Activated T-cell treated with anti-CD3 and anti-CD28 coated beads, Interleukin-2, amount 50 U/mL, for 48 hours (primary cell): Measurements from ENCODE around the gene MYO15B.
"Not testable (repeated sequence)": the region's sequence is repeated elsewhere in the genome, so short reads cannot be mapped to it uniquely, and the experiment has no call there.

Source experiments
- DNase-seq, 2 experiments: peaks; one replicate each; pipeline ENCODE4 v3.0.0-alpha.2; 2020

Gene MYO15B

GRCh38 chr17:75627094-75627493 lies 39.5 kb downstream of the MYO15B start:
- no peak for DNase-seq

DNA sequence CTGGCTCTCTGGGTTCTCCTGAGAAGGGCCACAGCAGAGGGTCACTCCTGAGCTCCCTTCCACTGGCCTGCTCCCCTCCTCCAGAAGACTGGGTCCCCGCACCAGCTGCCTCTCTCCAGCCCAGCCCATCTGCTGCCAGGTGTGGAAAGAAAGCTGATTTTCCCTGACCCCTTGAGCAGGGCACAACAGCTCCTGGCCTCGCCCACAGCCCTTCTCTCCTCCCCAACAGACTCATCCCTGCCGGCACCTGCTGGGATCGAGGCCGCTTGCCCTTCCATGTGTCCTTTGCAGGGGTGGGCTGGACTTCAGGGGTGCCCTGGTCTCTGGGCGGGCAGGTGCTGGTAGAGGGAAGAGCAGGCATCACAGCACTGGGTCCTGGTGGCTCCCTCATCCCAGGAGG lies 40.8 kb downstream of the MYO15B start:
- no peak for DNase-seq

DNA sequence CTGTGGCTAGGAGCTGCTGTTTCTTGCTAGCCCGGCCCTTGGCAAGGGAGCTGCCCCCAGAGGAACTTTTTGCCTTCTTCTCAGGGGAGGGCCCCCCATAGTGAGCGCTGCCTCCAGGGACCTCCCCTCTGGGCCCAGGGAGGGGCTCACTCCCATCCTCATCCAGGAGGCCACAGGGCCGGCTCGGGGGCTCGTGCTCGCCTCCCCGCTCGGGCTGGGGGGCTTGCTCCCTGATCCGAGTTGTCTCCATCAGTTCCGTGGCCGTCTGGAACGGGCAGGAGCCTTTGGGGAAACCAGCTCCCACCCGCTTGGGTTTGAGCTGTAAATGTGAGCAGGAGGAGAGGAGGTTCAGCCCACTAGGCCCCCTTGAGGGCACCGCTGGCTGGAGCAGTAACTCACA lies 41.6 kb downstream of the MYO15B start:
- no peak for DNase-seq

GRCh38 chr17:75630071-75630917 lies 42.7 kb downstream of the MYO15B start:
- no peak for DNase-seq

GRCh38 chr17:75631353-75631752 lies 43.8 kb downstream of the MYO15B start:
- DNase-seq: no peak

DNA sequence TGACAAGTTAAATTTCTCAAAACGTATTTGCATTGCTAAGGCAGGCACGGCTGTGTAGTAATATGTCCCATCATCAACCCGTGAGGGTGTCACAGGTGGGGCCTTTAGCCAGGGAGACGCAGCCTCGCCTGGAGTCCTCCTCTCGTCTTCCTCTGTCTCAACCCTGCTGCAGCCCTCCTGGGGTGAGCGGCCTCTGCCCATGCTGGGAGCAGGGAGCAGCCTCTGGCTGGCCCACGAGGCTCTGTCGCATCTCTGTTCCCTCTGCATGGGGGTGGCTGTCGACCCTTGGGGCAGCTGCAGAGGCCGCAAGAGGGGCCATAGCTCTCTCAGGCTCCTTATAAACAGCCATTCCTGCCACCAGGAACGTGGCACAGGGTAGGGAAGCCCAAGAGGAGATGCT lies 44.8 kb downstream of the MYO15B start:
- no peak for DNase-seq

DNA sequence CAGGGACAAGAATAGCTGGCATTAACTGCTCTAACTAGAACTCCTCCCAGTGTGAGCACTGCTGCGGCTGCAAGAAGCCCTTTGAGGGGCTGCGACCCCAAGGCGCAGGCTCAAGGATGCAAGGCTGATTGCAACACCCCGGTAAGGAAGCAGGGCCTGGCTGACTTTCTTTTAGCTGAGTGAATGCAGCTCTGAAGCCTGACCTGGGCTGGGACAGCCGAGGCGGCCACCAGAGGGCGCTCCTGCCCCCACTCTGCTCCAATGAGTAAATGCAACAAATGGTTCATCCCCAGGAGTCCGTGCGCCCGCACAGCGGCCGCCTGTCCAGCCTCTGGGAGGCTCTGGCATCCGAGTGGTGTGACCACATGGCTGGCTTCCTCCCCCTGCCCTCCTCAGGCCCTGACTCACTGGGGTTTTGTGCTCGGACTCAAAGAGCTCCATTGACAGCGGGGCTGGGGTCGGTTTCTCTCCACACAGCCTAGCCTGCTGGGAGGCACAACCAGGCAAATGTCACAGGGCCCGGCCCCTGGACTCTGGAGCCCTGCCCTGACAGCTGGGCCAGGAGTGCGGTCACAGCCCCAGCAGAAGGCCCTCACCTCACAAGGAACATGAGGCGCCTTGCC lies 45.4 kb downstream of the MYO15B start, which contains the start of gene SMIM5:
Gene SMIM5 (plus strand): TSS at position 572 of the 623 bp plus-strand sequence. CDS start 6,768 bp downstream, outside the sequence.
- peak; percentile 88 to 90 for DNase-seq

- peak; percentile 64 to 66 for DNase-seq
Observed at GRCh38 chr17:75633486-75634375, 46.1 kb downstream of the MYO15B start.

DNA sequence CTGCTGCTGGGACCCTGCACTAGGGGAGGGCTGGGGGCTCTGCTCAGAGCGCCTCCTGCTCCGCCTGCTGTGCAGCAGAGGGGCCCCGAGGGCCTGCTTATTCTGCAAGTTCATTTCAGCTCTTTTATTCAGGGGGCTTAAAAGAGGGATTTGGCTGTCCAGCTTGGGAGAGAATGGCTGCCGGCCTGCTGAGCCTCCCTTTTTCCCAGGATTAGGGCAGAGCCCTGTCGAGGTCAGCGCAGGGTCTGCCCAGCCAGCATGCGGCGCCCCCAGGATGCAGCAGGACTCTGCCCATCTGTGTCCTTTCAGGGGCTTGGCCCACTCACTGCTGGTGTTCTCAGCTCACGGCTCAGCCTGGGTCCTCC lies 46.8 kb downstream of the MYO15B start:
- DNase-seq: no peak

GRCh38 chr17:75634754-75635609 lies 47.4 kb downstream of the MYO15B start:
- no peak for DNase-seq

- DNase-seq: no peak
Observed at GRCh38 chr17:75635610-75636202, 48.1 kb downstream of the MYO15B start.

GRCh38 chr17:75636381-75637142 lies 49.0 kb downstream of the MYO15B start:
- DNase-seq: no peak

- no peak for DNase-seq
Observed at GRCh38 chr17:75637143-75637538, 49.5 kb downstream of the MYO15B start.

- DNase-seq: no peak
Observed at GRCh38 chr17:75637551-75637950, 50.0 kb downstream of the MYO15B start.

- DNase-seq: not testable (repeated sequence)
Observed at GRCh38 chr17:75638039-75638438, 50.4 kb downstream of the MYO15B start.

GRCh38 chr17:75638893-75639292 lies 51.3 kb downstream of the MYO15B start:
- no peak for DNase-seq

- no peak for DNase-seq
Observed at GRCh38 chr17:75639327-75639726, 51.7 kb downstream of the MYO15B start.

- DNase-seq: no peak
Observed at GRCh38 chr17:75639771-75640555, 52.4 kb downstream of the MYO15B start.

DNA sequence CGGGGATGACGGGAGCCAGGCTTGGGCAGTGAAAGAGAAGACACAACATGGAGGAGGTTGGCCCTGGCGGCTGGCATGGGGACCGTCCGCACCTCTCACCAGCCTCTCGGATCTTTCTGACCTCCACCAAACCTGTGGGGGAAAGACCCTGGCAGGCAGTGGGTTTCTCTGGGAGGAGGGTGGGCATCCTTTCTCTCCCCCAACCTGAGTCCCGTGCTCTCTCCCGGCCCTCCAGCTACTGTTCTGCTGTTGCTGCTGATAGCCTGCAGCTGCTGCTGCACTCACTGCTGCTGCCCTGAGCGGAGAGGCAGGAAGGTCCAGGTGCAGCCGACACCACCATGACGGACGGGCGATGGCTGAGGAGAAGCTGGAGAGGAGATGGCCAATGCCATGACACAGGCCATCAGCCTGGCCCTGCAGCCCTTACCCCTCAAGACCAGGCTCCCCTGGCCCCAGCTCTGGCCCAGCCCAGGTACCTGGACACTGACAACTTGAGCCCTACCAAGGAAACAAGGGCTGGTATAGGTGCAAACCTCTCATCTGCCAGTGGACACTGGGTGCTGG lies 53.0 kb downstream of the MYO15B start:
- DNase-seq: no peak

DNA sequence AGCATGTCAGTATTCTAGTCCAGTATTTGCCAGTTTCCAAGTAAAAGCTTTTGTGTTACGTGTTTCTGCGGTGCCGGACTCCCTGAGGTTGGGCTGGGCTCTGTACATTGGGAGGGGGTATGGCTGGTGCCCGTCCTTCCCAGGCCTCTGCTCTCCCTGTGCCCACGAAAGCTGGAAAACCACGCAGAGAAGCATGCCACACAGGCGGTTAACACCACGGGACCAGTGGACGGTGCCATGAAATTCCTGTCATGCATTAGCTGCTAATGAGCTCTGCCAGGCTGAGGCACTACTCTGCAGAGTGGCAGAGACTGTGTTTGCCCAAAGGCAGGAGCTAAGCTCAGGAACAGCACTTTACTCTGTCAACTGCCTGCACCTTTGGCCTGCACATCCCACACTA lies 53.7 kb downstream of the MYO15B start:
- no peak for DNase-seq
